Endothelial cell of umbilical vein (primary cell): ENCODE results near the gene SIGLEC15. TPM values are rescaled to one million over a fixed set of nuclear protein-coding genes. Genes with fewer than 3 reads are reported as not detected.

Experiments
- BruUV-seq: library from RNA; stranded (reverse); fragments of 400-500 nt; replicated peaks from 2 replicates; lab custom pipeline; 2021; lab: Mats Ljungman, UMichigan
- CTCF ChIA-PET: fragments of 300-600, 350-600 bp; sonication (Branson Sonifier 250); formaldehyde crosslinking; loops from one replicate; lab custom pipeline; 2021; ENCODE audit warnings: antibody characterized with exemption, inconsistent platforms; lab: Charles Lee
- POLR2A ChIA-PET: fragments of 300-600, 350-600 bp; sonication (Branson Sonifier 250); formaldehyde crosslinking; loops from one replicate; lab custom pipeline; 2021; ENCODE audit warnings: antibody characterized with exemption, inconsistent platforms; lab: Charles Lee
- DNase-seq: peaks from one replicate; pipeline ENCODE4 v3.0.0-alpha.2; 2011; ENCODE audit warnings: low read depth, low spot score
- FAIRE-seq: peaks from 2 replicates; lab custom pipeline; 2011; peaks lifted over from hg19 to GRCh38; lab: Jason Lieb, UNC
- H2AFZ ChIP-seq: 2 replicates; pipeline ENCODE4 v1.6.0; 2012; ENCODE audit warnings: low read depth, low read length, control low read depth, inconsistent platforms
- H3K27ac ChIP-seq: 2 replicates; pipeline ENCODE4 v1.5.1; 2011; ENCODE audit warnings: low read depth, mild to moderate bottlenecking, control low read depth, low read length, moderate library complexity; ENCODE audit not compliant: insufficient read depth
- H3K27me3 ChIP-seq, 2 experiments: 2 replicates each; pipeline versions ENCODE4 v1.6.0 to v1.6.1; 2011; ENCODE audit warnings: low read length in 2 of 2, mixed read lengths in 1 of 2; ENCODE audit not compliant: control insufficient read depth in 2 of 2, insufficient read depth in 2 of 2
- H3K36me3 ChIP-seq, 2 experiments: 2 replicates in 1 of 2; 3 replicates in 1 of 2; pipeline ENCODE4 v1.5.1; 2011; ENCODE audit warnings: low read length in 2 of 2, mild to moderate bottlenecking in 1 of 2, moderate library complexity in 1 of 2; ENCODE audit not compliant: control insufficient read depth in 2 of 2, insufficient read depth in 2 of 2; ENCODE audit errors: extremely low read depth in 1 of 2
- H3K4me1 ChIP-seq: 3 replicates; pipeline ENCODE4 v1.5.1; 2011; ENCODE audit warnings: mild to moderate bottlenecking, low read length; ENCODE audit not compliant: control insufficient read depth, insufficient read depth; ENCODE audit errors: extremely low read depth
- H3K4me2 ChIP-seq: 2 replicates; pipeline ENCODE4 v1.6.1; 2011; ENCODE audit warnings: low read length, control low read depth, mixed read lengths; ENCODE audit not compliant: insufficient read depth
- H3K4me3 ChIP-seq, 3 experiments: fragments of 200-600 bp in 1 of 3; sonication (generic), shearing (Covaris generic) in 1 of 3; replicated peaks in 1 of 3; 2 replicates each; pipeline ENCODE4 v1.5.1; 2011 to 2016; ENCODE audit warnings: control low read depth in 3 of 3, low read length in 3 of 3, mild to moderate bottlenecking in 2 of 3, inconsistent platforms in 1 of 3, low read depth in 1 of 3, moderate library complexity in 1 of 3; ENCODE audit not compliant: insufficient read depth in 1 of 3
- H3K79me2 ChIP-seq: 2 replicates; pipeline ENCODE4 v1.6.0; 2012; ENCODE audit warnings: low read length, inconsistent platforms; ENCODE audit not compliant: control insufficient read depth, insufficient read depth
- H3K9ac ChIP-seq: replicated peaks from 2 replicates; pipeline ENCODE3; 2011; ENCODE audit warnings: low read length, control low read depth; ENCODE audit not compliant: insufficient read depth; ENCODE audit errors: extremely low read depth
- H3K9me1 ChIP-seq: replicated peaks from 3 replicates; pipeline ENCODE4 v1.6.0; 2011; ENCODE audit warnings: mild to moderate bottlenecking, low read length; ENCODE audit not compliant: control insufficient read depth, insufficient read depth; ENCODE audit errors: extremely low read depth
- H3K9me3 ChIP-seq: replicated peaks from 2 replicates; pipeline ENCODE4 v1.5.1; 2012; ENCODE audit warnings: low read length, inconsistent platforms; ENCODE audit not compliant: control insufficient read depth, insufficient read depth
- H4K20me1 ChIP-seq: replicated peaks from 2 replicates; pipeline ENCODE3; 2011; ENCODE audit warnings: mild to moderate bottlenecking, low read length; ENCODE audit not compliant: control insufficient read depth, insufficient read depth; ENCODE audit errors: extremely low read depth
- EZH2 ChIP-seq: IDR thresholded peaks from 2 replicates; pipeline ENCODE4 v1.6.1; 2012; ENCODE audit warnings: borderline replicate concordance, low read depth, mild to moderate bottlenecking, moderate library complexity, low read length, inconsistent platforms; ENCODE audit not compliant: severe bottlenecking
- FOS ChIP-seq: IDR thresholded peaks from 2 replicates; pipeline ENCODE4 v1.6.1; 2011; ENCODE audit warnings: mild to moderate bottlenecking, low read length, moderate library complexity, borderline replicate concordance; ENCODE audit not compliant: insufficient read depth
- JUN ChIP-seq: IDR thresholded peaks from 2 replicates; pipeline ENCODE4 v1.6.1; 2011; ENCODE audit warnings: borderline replicate concordance, low read depth; ENCODE audit not compliant: insufficient read length, insufficient read depth
- MYC ChIP-seq: IDR thresholded peaks from one replicate; pipeline ENCODE4 v1.6.1; 2011; ENCODE audit warnings: mild to moderate bottlenecking, low read depth, low read length
- POLR2A ChIP-seq: IDR thresholded peaks from 2 replicates; pipeline ENCODE4 v1.6.1; 2012; ENCODE audit warnings: low read depth, mild to moderate bottlenecking, control low read depth, low read length
- POLR2AphosphoS5 ChIP-seq: IDR thresholded peaks from 2 replicates; pipeline ENCODE4 v1.6.1; 2012; ENCODE audit warnings: low read depth, mild to moderate bottlenecking, control low read depth, low read length, moderate library complexity; ENCODE audit not compliant: insufficient read depth
- dilution Hi-C: fragments of 300-500 bp; cut with MboI; formaldehyde crosslinking; loops from one replicate; pipeline ENCODE4 v1.15.0; 2019; ENCODE audit warnings: low sequenced_read_pairs; ENCODE audit not compliant: extremely low pct_ligation_motif_present
- intact Hi-C: fragments of 100-400 bp; cut with micrococcal nuclease; formaldehyde crosslinking; loops from one replicate; pipeline ENCODE4 v1.10.0; 2022
- polyA plus RNA-seq, 4 experiments: library from polyadenylated mRNA; depleted of rRNA in 3 of 4; stranded (reverse) in 3 of 4; unstranded in 1 of 4; fragments of >200 nt; gene quantifications; 2 replicates each; pipeline versions ENCODE4 v1.2.1 to v1.2.3, GENCODE V29; 2011 to 2012; ENCODE audit warnings: missing spikeins in 1 of 4
- total RNA-seq: library from RNA; stranded (reverse); gene quantifications from 2 replicates; pipeline ENCODE4 v1.2.3, GENCODE V29; 2021
- TF ChIP-seq, protein P1 (sequence below), 2 donors: IDR thresholded peaks; 1 replicate in 1 of 2; 2 replicates in 1 of 2; pipeline ENCODE4 v1.5.1; 2011; ENCODE audit warnings: low read length in 2 of 2, mild to moderate bottlenecking in 2 of 2, moderate library complexity in 2 of 2, control low read depth in 1 of 2, inconsistent platforms in 1 of 2, low read depth in 1 of 2; ENCODE audit not compliant: insufficient read depth in 1 of 2; ENCODE audit errors: extremely low read depth in 1 of 2
- TF ChIP-seq, protein P2 (sequence below): IDR thresholded peaks from 2 replicates; pipeline ENCODE4 v1.6.1; 2011; ENCODE audit not compliant: insufficient read depth, insufficient read length

The SIGLEC15 gene
- total and polyA plus RNA-seq, 2 donors (not counting 3 experiments of a cell fraction or from before 2014, with no cell fraction given): not detected

DNA sequence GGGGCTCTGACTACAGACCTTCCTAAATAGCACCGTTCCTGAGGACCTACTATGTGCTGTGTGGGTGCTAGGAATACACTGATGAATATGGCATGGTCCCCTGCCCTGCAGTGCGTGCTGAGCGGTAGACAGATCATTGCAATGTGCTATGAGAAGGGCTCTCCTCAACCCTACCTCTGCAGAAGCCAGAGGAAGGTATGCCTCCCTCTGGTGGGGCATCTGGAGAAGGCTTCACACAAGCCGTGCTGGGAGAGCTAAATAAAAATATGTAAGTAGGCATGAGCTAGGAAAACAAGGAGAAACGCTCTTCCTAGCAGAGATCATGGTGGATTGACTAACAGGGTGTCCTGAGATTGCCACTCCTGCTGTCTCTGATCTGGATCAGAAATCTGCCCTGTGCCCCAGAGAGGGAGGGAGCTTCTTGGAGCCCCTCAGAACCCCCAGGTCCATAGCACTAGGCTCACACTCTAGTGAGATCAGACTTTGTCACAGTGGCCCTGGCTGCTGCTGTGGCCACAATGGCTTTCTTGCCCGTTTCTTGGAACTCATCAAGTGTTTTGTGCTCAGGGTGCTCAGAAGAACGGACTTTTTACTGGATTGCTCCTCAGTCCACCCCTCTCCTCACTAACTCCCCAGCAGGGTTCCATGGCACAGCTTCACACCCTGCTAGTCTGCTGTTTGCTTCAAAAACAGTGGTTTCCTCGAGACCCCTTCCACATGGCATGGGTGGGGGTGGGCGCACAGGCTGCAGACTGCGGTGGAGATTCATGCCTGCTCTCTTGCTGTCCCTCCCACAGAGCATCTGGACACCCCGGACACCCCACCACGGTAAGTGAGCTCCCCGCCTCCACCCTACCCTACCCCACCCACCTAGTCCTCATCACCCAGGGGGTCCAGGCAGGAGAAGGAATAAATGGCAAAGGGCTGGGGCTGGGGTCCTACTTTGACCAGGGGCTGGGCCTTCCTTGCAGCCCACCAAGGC, 14.2 kb downstream of the SIGLEC15 start:
- BruUV-seq: no TSS peak
- DNase-seq (peak; percentile 70), FAIRE-seq (peak; percentile 78)
- TF ChIP-seq POLR2AphosphoS5: no peak
- TF ChIP-seq JUN: no peak
- TF ChIP-seq, protein P1, sequence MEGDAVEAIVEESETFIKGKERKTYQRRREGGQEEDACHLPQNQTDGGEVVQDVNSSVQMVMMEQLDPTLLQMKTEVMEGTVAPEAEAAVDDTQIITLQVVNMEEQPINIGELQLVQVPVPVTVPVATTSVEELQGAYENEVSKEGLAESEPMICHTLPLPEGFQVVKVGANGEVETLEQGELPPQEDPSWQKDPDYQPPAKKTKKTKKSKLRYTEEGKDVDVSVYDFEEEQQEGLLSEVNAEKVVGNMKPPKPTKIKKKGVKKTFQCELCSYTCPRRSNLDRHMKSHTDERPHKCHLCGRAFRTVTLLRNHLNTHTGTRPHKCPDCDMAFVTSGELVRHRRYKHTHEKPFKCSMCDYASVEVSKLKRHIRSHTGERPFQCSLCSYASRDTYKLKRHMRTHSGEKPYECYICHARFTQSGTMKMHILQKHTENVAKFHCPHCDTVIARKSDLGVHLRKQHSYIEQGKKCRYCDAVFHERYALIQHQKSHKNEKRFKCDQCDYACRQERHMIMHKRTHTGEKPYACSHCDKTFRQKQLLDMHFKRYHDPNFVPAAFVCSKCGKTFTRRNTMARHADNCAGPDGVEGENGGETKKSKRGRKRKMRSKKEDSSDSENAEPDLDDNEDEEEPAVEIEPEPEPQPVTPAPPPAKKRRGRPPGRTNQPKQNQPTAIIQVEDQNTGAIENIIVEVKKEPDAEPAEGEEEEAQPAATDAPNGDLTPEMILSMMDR (IDR thresholded peaks at IDR 0.05; ENCODE audit: extremely low read depth in 1 of 2, insufficient read depth in 1 of 2, low read depth in 1 of 2, low read length in 2 of 2): peak; percentile 63 to 79
- TF ChIP-seq POLR2A: no peak
- no peak for TF ChIP-seq FOS
- TF ChIP-seq EZH2: no peak
- TF ChIP-seq, protein P2, sequence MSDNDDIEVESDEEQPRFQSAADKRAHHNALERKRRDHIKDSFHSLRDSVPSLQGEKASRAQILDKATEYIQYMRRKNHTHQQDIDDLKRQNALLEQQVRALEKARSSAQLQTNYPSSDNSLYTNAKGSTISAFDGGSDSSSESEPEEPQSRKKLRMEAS: no peak
- no peak for TF ChIP-seq MYC
- Histone ChIP-seq H4K20me1 (no peaks in the 10 kb centered on the region), H3K27ac (no peak overlapping the region), H2AFZ (no peak overlapping the region), H3K36me3 (no peaks in the 10 kb centered on the region), H3K4me1 (peaks cover 4% of the 10 kb centered on the region), H3K9me3 (no peaks in the 10 kb centered on the region), H3K4me3 (no peak overlapping the region), H3K9me1 (no peaks in the 10 kb centered on the region), H3K4me2 (no peak overlapping the region), H3K79me2 (no peaks in the 10 kb centered on the region), H3K27me3 (peaks cover 24 to 38% of the 10 kb centered on the region in 2 experiments), H3K9ac (no peak overlapping the region)
- intact Hi-C loops: loop anchor here (1.0 to 2.0 kb wide), 7 partner anchors 41 to 234 kb away; no protein-coding TSS in a partner anchor
- dilution Hi-C loops: no loop called here
- CTCF ChIA-PET: interaction anchor here (0.6 to 8.1 kb wide), 44 partner anchors 9 to 234 kb away, joined by 3 to 307 read pairs (median 6); partner anchors contain the start of gene SLC14A1
- POLR2A ChIA-PET: interaction anchor here (0.6 to 1.4 kb wide), 3 partner anchors 65 to 225 kb away, joined by 3 to 6 read pairs (median 5); no protein-coding TSS in a partner anchor
